Measurements from ENCODE around the gene NANS.
A peak's percentile ranks its signal among the peaks of the same experiment; 100 is the strongest.

The NANS gene

DNA sequence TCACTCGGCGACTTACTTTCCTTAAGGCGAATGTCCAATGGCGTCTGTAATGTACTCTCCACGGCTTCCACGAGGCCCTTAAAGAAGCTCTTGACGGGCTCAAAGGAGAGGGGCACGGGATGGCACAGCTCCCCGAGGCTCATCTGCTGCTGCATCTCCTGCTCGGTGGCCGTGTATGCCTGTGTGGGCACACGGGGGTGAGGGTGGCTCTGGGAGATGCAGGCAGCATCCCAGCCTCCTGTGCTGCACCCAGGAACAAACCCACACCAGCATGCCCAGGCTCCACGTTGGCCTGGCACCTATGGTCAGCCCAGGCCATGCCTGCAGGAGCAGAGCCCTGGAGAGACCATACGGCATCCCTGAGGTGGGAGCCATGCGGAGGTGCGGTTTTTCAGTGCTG, 38.3 kb downstream of the NANS start:
- no peak overlapping the region for H2BK5ac ChIP-seq (ENCODE audit: low read length)
- H2AFZ ChIP-seq (ENCODE audit: low read length), result no peak overlapping the region
- H4K91ac ChIP-seq (ENCODE audit: low read depth, low read length, poor library complexity), result no peak overlapping the region
- no peak overlapping the region for H2BK12ac ChIP-seq (ENCODE audit: low read length)
- no peak overlapping the region for H3K14ac ChIP-seq (ENCODE audit: low read length)
- H3K23ac ChIP-seq (ENCODE audit: low read depth, low read length, poor library complexity), result peak overlapping the region; percentile 3
- no peak overlapping the region for H3K4me3 ChIP-seq (ENCODE audit: low read length in 2 of 2)
- H2BK120ac ChIP-seq (ENCODE audit: low read depth, low read length), result no peak overlapping the region
- H3K36me3 ChIP-seq (replicated peaks in 1 of 2; ENCODE audit: control insufficient read depth in 2 of 2, insufficient read depth in 2 of 2, low read length in 2 of 2), result no peaks in the 10 kb centered on the region
- no peaks in the 10 kb centered on the region for H3K79me1 ChIP-seq (ENCODE audit: low read depth, low read length)
- no peak overlapping the region for H4K8ac ChIP-seq (ENCODE audit: low read depth, low read length)
- H2AK5ac ChIP-seq (ENCODE audit: low read depth, low read length), result peak overlapping the region; percentile 28
- no peak for DNase-seq (ENCODE audit: low spot score)
- H3K4ac ChIP-seq (ENCODE audit: low read length), result no peak overlapping the region
- peak overlapping the region; percentile 18 for H3K18ac ChIP-seq (ENCODE audit: low read length)
- H2BK15ac ChIP-seq (ENCODE audit: low read length), result peak overlapping the region; percentile 23
- no peak overlapping the region for H3K27ac ChIP-seq (replicated peaks; ENCODE audit: low read length)
- peaks cover 0 to 24% (median 0%) of the 10 kb centered on the region in 3 experiments for H3K27me3 ChIP-seq (ENCODE audit: control insufficient read depth in 3 of 3, insufficient read depth in 3 of 3, low read depth in 1 of 3, low read length in 3 of 3)
- no peak overlapping the region for H3K4me2 ChIP-seq (ENCODE audit: insufficient read depth, low read length, poor library complexity, severe bottlenecking)
- H3K4me1 ChIP-seq (ENCODE audit: control insufficient read depth in 2 of 2, insufficient read depth in 1 of 2, low read depth in 1 of 2, low read length in 2 of 2), result peaks cover 0 to 7% of the 10 kb centered on the region in 2 donors
- no CpG with 5 or more reads among the region's 16 CpGs for WGBS, 2 donors (ENCODE audit: extremely low coverage in 2 of 2, insufficient read length in 2 of 2, insufficient replicate concordance in 1 of 2)
- peak overlapping the region; percentile 9 for H3K9ac ChIP-seq (ENCODE audit: low read depth, low read length, poor library complexity)
- H3K9me3 ChIP-seq (replicated peaks in 1 of 2; ENCODE audit: control insufficient read depth in 2 of 2, insufficient read depth in 1 of 2, low read depth in 1 of 2, low read length in 2 of 2), result no peaks in the 10 kb centered on the region

GRCh38 chr9:98095401-98095800, 38.9 kb downstream of the NANS start:
- Histone ChIP-seq H3K4me3 (ENCODE audit: low read length in 2 of 2) (no peak overlapping the region), H3K23ac (ENCODE audit: low read depth, low read length, poor library complexity) (no peak overlapping the region), H3K27me3 (ENCODE audit: control insufficient read depth in 3 of 3, insufficient read depth in 3 of 3, low read depth in 1 of 3, low read length in 3 of 3) (peaks cover 0 to 24% (median 0%) of the 10 kb centered on the region in 3 experiments), H3K4ac (ENCODE audit: low read length) (no peak overlapping the region), H4K8ac (ENCODE audit: low read depth, low read length) (no peak overlapping the region), H2BK5ac (ENCODE audit: low read length) (no peak overlapping the region), H2BK120ac (ENCODE audit: low read depth, low read length) (no peak overlapping the region), H4K91ac (ENCODE audit: low read depth, low read length, poor library complexity) (no peak overlapping the region), H3K18ac (ENCODE audit: low read length) (no peak overlapping the region), H3K9me3 (replicated peaks in 1 of 2; ENCODE audit: control insufficient read depth in 2 of 2, insufficient read depth in 1 of 2, low read depth in 1 of 2, low read length in 2 of 2) (no peaks in the 10 kb centered on the region), H3K4me1 (ENCODE audit: control insufficient read depth in 2 of 2, insufficient read depth in 1 of 2, low read depth in 1 of 2, low read length in 2 of 2) (peaks cover 0 to 7% of the 10 kb centered on the region in 2 donors), H3K4me2 (ENCODE audit: insufficient read depth, low read length, poor library complexity, severe bottlenecking) (no peak overlapping the region), H2AK5ac (ENCODE audit: low read depth, low read length) (peak overlapping the region; percentile 35), H3K9ac (ENCODE audit: low read depth, low read length, poor library complexity) (no peak overlapping the region), H3K27ac (replicated peaks; ENCODE audit: low read length) (no peak overlapping the region), H2BK15ac (ENCODE audit: low read length) (peak overlapping the region; percentile 5), H2BK12ac (ENCODE audit: low read length) (no peak overlapping the region), H3K79me1 (ENCODE audit: low read depth, low read length) (no peaks in the 10 kb centered on the region), H3K36me3 (replicated peaks in 1 of 2; ENCODE audit: control insufficient read depth in 2 of 2, insufficient read depth in 2 of 2, low read length in 2 of 2) (no peaks in the 10 kb centered on the region), H2AFZ (ENCODE audit: low read length) (no peak overlapping the region), H3K14ac (ENCODE audit: low read length) (no peak overlapping the region)
- no peak for DNase-seq (ENCODE audit: low spot score)
- no CpG with 5 or more reads among the region's 7 CpGs for WGBS, 2 donors (ENCODE audit: extremely low coverage in 2 of 2, insufficient read length in 2 of 2, insufficient replicate concordance in 1 of 2)

GRCh38 chr9:98096091-98096490, 39.6 kb downstream of the NANS start:
- no peak overlapping the region for H3K27ac ChIP-seq (replicated peaks; ENCODE audit: low read length)
- no peak overlapping the region for H3K14ac ChIP-seq (ENCODE audit: low read length)
- H3K79me1 ChIP-seq (ENCODE audit: low read depth, low read length), result no peaks in the 10 kb centered on the region
- no peaks in the 10 kb centered on the region for H3K9me3 ChIP-seq (replicated peaks in 1 of 2; ENCODE audit: control insufficient read depth in 2 of 2, insufficient read depth in 1 of 2, low read depth in 1 of 2, low read length in 2 of 2)
- H2BK120ac ChIP-seq (ENCODE audit: low read depth, low read length), result peak overlapping the region; percentile 43
- no CpG with 5 or more reads among the region's 5 CpGs for WGBS, 2 donors (ENCODE audit: extremely low coverage in 2 of 2, insufficient read length in 2 of 2, insufficient replicate concordance in 1 of 2)
- no peak overlapping the region for H4K8ac ChIP-seq (ENCODE audit: low read depth, low read length)
- no peak overlapping the region for H2AFZ ChIP-seq (ENCODE audit: low read length)
- no peak overlapping the region for H2BK5ac ChIP-seq (ENCODE audit: low read length)
- no peak overlapping the region for H2BK12ac ChIP-seq (ENCODE audit: low read length)
- no peak overlapping the region for H2BK15ac ChIP-seq (ENCODE audit: low read length)
- H2AK5ac ChIP-seq (ENCODE audit: low read depth, low read length), result peak overlapping the region; percentile 35
- H3K4me3 ChIP-seq (ENCODE audit: low read length in 2 of 2), result peak overlapping the region in 1 of 2 donors; percentile 30
- H3K23ac ChIP-seq (ENCODE audit: low read depth, low read length, poor library complexity), result no peak overlapping the region
- H3K9ac ChIP-seq (ENCODE audit: low read depth, low read length, poor library complexity), result peak overlapping the region; percentile 38
- peak overlapping the region; percentile 58 for H3K18ac ChIP-seq (ENCODE audit: low read length)
- H3K4me2 ChIP-seq (ENCODE audit: insufficient read depth, low read length, poor library complexity, severe bottlenecking), result no peak overlapping the region
- no peak for DNase-seq (ENCODE audit: low spot score)
- H3K4ac ChIP-seq (ENCODE audit: low read length), result no peak overlapping the region
- peaks cover 0 to 7% of the 10 kb centered on the region in 2 donors for H3K4me1 ChIP-seq (ENCODE audit: control insufficient read depth in 2 of 2, insufficient read depth in 1 of 2, low read depth in 1 of 2, low read length in 2 of 2)
- peaks cover 0 to 24% (median 0%) of the 10 kb centered on the region in 3 experiments for H3K27me3 ChIP-seq (ENCODE audit: control insufficient read depth in 3 of 3, insufficient read depth in 3 of 3, low read depth in 1 of 3, low read length in 3 of 3)
- no peak overlapping the region for H4K91ac ChIP-seq (ENCODE audit: low read depth, low read length, poor library complexity)
- H3K36me3 ChIP-seq (replicated peaks in 1 of 2; ENCODE audit: control insufficient read depth in 2 of 2, insufficient read depth in 2 of 2, low read length in 2 of 2), result no peaks in the 10 kb centered on the region

DNA sequence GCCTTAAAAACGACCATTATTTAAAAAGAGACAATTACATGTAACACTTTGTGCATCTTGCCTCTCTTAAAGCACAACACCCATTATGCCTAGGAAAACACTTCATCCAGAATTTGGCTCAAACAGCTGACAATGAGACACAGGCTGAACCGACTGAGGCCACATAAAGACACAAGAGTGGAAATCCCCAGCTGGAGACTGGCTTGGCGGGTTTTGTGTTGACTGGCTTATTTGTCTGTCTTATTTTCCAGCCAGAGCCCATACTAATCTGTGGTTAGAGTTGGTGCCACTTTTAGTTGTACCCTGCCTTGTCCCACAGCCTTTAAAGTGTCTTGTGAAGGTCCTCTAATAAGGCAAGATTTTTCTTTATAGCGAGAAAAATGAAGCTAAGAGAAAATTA, 41.3 kb downstream of the NANS start:
- Histone ChIP-seq H3K18ac (ENCODE audit: low read length) (no peak overlapping the region), H2BK120ac (ENCODE audit: low read depth, low read length) (no peak overlapping the region), H2AFZ (ENCODE audit: low read length) (no peak overlapping the region), H3K23ac (ENCODE audit: low read depth, low read length, poor library complexity) (no peak overlapping the region), H2BK5ac (ENCODE audit: low read length) (no peak overlapping the region), H2BK15ac (ENCODE audit: low read length) (no peak overlapping the region), H3K27me3 (ENCODE audit: control insufficient read depth in 3 of 3, insufficient read depth in 3 of 3, low read depth in 1 of 3, low read length in 3 of 3) (peaks cover 0 to 15% (median 0%) of the 10 kb centered on the region in 3 experiments), H3K14ac (ENCODE audit: low read length) (no peak overlapping the region), H3K9ac (ENCODE audit: low read depth, low read length, poor library complexity) (no peak overlapping the region), H3K27ac (replicated peaks; ENCODE audit: low read length) (no peak overlapping the region), H3K9me3 (replicated peaks in 1 of 2; ENCODE audit: control insufficient read depth in 2 of 2, insufficient read depth in 1 of 2, low read depth in 1 of 2, low read length in 2 of 2) (no peaks in the 10 kb centered on the region), H3K4me2 (ENCODE audit: insufficient read depth, low read length, poor library complexity, severe bottlenecking) (no peak overlapping the region), H3K4me1 (ENCODE audit: control insufficient read depth in 2 of 2, insufficient read depth in 1 of 2, low read depth in 1 of 2, low read length in 2 of 2) (peaks cover 0 to 5% of the 10 kb centered on the region in 2 donors), H4K8ac (ENCODE audit: low read depth, low read length) (no peak overlapping the region), H4K91ac (ENCODE audit: low read depth, low read length, poor library complexity) (no peak overlapping the region), H3K4ac (ENCODE audit: low read length) (no peak overlapping the region), H3K36me3 (replicated peaks in 1 of 2; ENCODE audit: control insufficient read depth in 2 of 2, insufficient read depth in 2 of 2, low read length in 2 of 2) (no peaks in the 10 kb centered on the region), H3K4me3 (ENCODE audit: low read length in 2 of 2) (no peak overlapping the region), H3K79me1 (ENCODE audit: low read depth, low read length) (no peaks in the 10 kb centered on the region), H2AK5ac (ENCODE audit: low read depth, low read length) (no peak overlapping the region), H2BK12ac (ENCODE audit: low read length) (no peak overlapping the region)
- WGBS, 2 donors (ENCODE audit: extremely low coverage in 2 of 2, insufficient read length in 2 of 2, insufficient replicate concordance in 1 of 2), result no CpG with 5 or more reads among the region's 4 CpGs
- DNase-seq (ENCODE audit: low spot score), result no peak
